GM19239 (cell line): ENCODE data around the gene HNRNPLL.
"Not testable (repeated sequence)": the region's sequence is repeated elsewhere in the genome, so short reads cannot be mapped to it uniquely, and the experiment has no call there.

Source experiments
- DNase-seq: peaks from one replicate; pipeline ENCODE4 v3.0.0; 2011; ENCODE audit warnings: low spot score; ENCODE audit not compliant: insufficient read length
- FAIRE-seq: peaks from 2 replicates; lab custom pipeline; 2011; peaks lifted over from hg19 to GRCh38; lab: Jason Lieb, UNC

Gene HNRNPLL

GRCh38 chr2:38620282-38620977 is 17.7 kb upstream of the HNRNPLL start:
- DNase-seq: no peak
- no peak for FAIRE-seq

GRCh38 chr2:38619458-38620164 is 16.9 kb upstream of the HNRNPLL start:
- DNase-seq: no peak
- FAIRE-seq: peak; percentile 73

- DNase-seq: no peak
- FAIRE-seq: no peak
Observed at GRCh38 chr2:38617301-38617700, 14.6 kb upstream of the HNRNPLL start.

- no peak for DNase-seq
- peak; percentile 51 for FAIRE-seq
Observed at GRCh38 chr2:38615237-38615636, 12.5 kb upstream of the HNRNPLL start.

- no peak for DNase-seq
- no peak for FAIRE-seq
Observed at GRCh38 chr2:38613849-38614213, 11.1 kb upstream of the HNRNPLL start.

- DNase-seq (no peak), FAIRE-seq (peak; percentile 78)
Observed at GRCh38 chr2:38613126-38613848, 10.6 kb upstream of the HNRNPLL start.

- DNase-seq: no peak
- FAIRE-seq: peak; percentile 95
Observed at GRCh38 chr2:38610851-38611801, 8.4 kb upstream of the HNRNPLL start.

GRCh38 chr2:38609246-38609645 is 6.5 kb upstream of the HNRNPLL start:
- not testable (repeated sequence) for FAIRE-seq, DNase-seq

GRCh38 chr2:38608755-38609154 is 6.0 kb upstream of the HNRNPLL start:
- FAIRE-seq: no peak
- no peak for DNase-seq

- FAIRE-seq: peak; percentile 59
Observed at GRCh38 chr2:38605298-38605830, 2.6 kb upstream of the HNRNPLL start.

GRCh38 chr2:38603402-38604290 is 918 bp upstream of the HNRNPLL start:
- FAIRE-seq (peak; percentile 64), DNase-seq (peak; percentile 42)

More at GRCh38 chr2:38605298-38605830, 2.6 kb upstream of the HNRNPLL start:
- no peak for DNase-seq

GRCh38 chr2:38602136-38602731 is 494 bp downstream of the HNRNPLL start:
- no peak for FAIRE-seq

GRCh38 chr2:38601463-38602135 is 1.1 kb downstream of the HNRNPLL start:
- no peak for DNase-seq
- FAIRE-seq: no peak

More at GRCh38 chr2:38602136-38602731, 494 bp downstream of the HNRNPLL start:
- DNase-seq: no peak

GRCh38 chr2:38600921-38601455 is 1.7 kb downstream of the HNRNPLL start:
- FAIRE-seq (peak; percentile 14), DNase-seq (no peak)

- DNase-seq (no peak), FAIRE-seq (no peak)
Observed at GRCh38 chr2:38600242-38600891, 2.4 kb downstream of the HNRNPLL start.

- no peak for FAIRE-seq
- no peak for DNase-seq
Observed at GRCh38 chr2:38599706-38600105, 3.0 kb downstream of the HNRNPLL start.

- FAIRE-seq (no peak), DNase-seq (no peak)
Observed at GRCh38 chr2:38598991-38599295, 3.8 kb downstream of the HNRNPLL start.
